Measurements from ENCODE around the gene CFAP20DC.
A peak's percentile ranks its signal among the peaks of the same experiment; 100 is the strongest.

Gene CFAP20DC

DNA sequence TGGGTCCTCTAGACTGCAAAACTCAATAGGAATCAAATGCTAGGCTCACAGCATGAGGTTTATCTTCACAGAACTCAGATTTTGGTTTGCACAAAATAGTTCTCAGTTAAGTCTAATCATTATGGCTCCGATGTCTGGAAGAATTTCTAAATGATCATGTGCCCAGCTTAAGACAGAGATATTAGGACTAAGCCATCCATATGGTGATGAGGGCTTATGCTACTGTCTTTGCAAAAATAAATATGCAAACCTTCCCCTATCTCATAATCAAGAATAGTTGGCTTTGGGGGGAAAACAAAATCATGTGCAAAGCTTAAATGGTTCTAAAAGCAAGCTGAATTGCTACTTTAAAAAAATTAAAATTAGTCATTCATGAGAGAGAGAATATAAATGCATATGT is 96.5 kb downstream of the CFAP20DC start:
- Histone ChIP-seq H3K4me3 (ENCODE audit: low read depth, low read length) (no peak overlapping the region), H3K27ac (ENCODE audit: extremely low read depth, low read depth, low read length) (no peak overlapping the region), H3K36me3 (ENCODE audit: control insufficient read depth in 2 of 2, insufficient read depth in 1 of 2, low read length in 2 of 2) (no peaks in the 10 kb centered on the region), H3K9me3 (ENCODE audit: control insufficient read depth, insufficient read depth, low read depth, low read length) (no peaks in the 10 kb centered on the region), H3K4me1 (ENCODE audit: control insufficient read depth, insufficient read depth, low read length) (no peaks in the 10 kb centered on the region)
- ChIA-PET CTCF (interaction anchor here (0.6 to 0.7 kb wide), 2 partner anchors 80 to 782 kb away, joined by 3 to 5 read pairs; no protein-coding TSS in a partner anchor), POLR2A (no interaction called here)
- no peak for TF ChIP-seq ZFP3 (tag by site-specific recombination; IDR thresholded peaks at IDR 0.05; ENCODE audit: low read depth)
- no peak for TF ChIP-seq ZNF623 (tag by site-specific recombination; IDR thresholded peaks at IDR 0.05)
- no peak for TF ChIP-seq HOXA7 (CRISPR knock-in tag; IDR thresholded peaks at IDR 0.05; ENCODE audit: borderline replicate concordance)
- TF ChIP-seq ZNF214 (tag by site-specific recombination; IDR thresholded peaks at IDR 0.05; ENCODE audit: borderline replicate concordance): no peak
- no peak for TF ChIP-seq TCF7L2 (IDR thresholded peaks at IDR 0.05; ENCODE audit: borderline replicate concordance, low read depth, low read length)
- TF ChIP-seq, protein P1, sequence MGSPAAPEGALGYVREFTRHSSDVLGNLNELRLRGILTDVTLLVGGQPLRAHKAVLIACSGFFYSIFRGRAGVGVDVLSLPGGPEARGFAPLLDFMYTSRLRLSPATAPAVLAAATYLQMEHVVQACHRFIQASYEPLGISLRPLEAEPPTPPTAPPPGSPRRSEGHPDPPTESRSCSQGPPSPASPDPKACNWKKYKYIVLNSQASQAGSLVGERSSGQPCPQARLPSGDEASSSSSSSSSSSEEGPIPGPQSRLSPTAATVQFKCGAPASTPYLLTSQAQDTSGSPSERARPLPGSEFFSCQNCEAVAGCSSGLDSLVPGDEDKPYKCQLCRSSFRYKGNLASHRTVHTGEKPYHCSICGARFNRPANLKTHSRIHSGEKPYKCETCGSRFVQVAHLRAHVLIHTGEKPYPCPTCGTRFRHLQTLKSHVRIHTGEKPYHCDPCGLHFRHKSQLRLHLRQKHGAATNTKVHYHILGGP (tag by site-specific recombination; IDR thresholded peaks at IDR 0.05): no peak
- TF ChIP-seq KLF10 (tag by site-specific recombination; IDR thresholded peaks at IDR 0.05): no peak
- TF ChIP-seq, protein P2, sequence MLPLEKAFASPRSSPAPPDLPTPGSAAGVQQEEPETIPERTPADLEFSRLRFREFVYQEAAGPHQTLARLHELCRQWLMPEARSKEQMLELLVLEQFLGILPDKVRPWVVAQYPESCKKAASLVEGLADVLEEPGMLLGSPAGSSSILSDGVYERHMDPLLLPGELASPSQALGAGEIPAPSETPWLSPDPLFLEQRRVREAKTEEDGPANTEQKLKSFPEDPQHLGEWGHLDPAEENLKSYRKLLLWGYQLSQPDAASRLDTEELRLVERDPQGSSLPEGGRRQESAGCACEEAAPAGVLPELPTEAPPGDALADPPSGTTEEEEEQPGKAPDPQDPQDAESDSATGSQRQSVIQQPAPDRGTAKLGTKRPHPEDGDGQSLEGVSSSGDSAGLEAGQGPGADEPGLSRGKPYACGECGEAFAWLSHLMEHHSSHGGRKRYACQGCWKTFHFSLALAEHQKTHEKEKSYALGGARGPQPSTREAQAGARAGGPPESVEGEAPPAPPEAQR (tag by site-specific recombination; IDR thresholded peaks at IDR 0.05): no peak
- TF ChIP-seq RBAK (tag by site-specific recombination; IDR thresholded peaks at IDR 0.05): no peak
- TF ChIP-seq ZNF510 (tag by site-specific recombination; IDR thresholded peaks at IDR 0.05; ENCODE audit: insufficient replicate concordance): no peak
- TF ChIP-seq ZNF2 (tag by site-specific recombination; IDR thresholded peaks at IDR 0.05): no peak
- no peak for TF ChIP-seq ZXDB (tag by site-specific recombination; IDR thresholded peaks at IDR 0.05)
- no peak for TF ChIP-seq ZNF24 (tag by site-specific recombination; IDR thresholded peaks at IDR 0.05)
- TF ChIP-seq ZNF354C (tag by site-specific recombination; IDR thresholded peaks at IDR 0.05; ENCODE audit: borderline replicate concordance, low read depth): no peak
- no peak for TF ChIP-seq ZNF184 (tag by site-specific recombination; IDR thresholded peaks at IDR 0.05)
- TF ChIP-seq ZNF843 (tag by site-specific recombination; IDR thresholded peaks at IDR 0.05): no peak
- TF ChIP-seq, protein P3, sequence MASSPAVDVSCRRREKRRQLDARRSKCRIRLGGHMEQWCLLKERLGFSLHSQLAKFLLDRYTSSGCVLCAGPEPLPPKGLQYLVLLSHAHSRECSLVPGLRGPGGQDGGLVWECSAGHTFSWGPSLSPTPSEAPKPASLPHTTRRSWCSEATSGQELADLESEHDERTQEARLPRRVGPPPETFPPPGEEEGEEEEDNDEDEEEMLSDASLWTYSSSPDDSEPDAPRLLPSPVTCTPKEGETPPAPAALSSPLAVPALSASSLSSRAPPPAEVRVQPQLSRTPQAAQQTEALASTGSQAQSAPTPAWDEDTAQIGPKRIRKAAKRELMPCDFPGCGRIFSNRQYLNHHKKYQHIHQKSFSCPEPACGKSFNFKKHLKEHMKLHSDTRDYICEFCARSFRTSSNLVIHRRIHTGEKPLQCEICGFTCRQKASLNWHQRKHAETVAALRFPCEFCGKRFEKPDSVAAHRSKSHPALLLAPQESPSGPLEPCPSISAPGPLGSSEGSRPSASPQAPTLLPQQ (tag by site-specific recombination; IDR thresholded peaks at IDR 0.05): no peak
- TF ChIP-seq GLI2 (tag by site-specific recombination; IDR thresholded peaks at IDR 0.05; ENCODE audit: borderline replicate concordance, low read depth): no peak
- no peak for TF ChIP-seq ZNF785 (tag by site-specific recombination; IDR thresholded peaks at IDR 0.05)
- TF ChIP-seq FEZF1 (tag by site-specific recombination; IDR thresholded peaks at IDR 0.05): no peak

DNA sequence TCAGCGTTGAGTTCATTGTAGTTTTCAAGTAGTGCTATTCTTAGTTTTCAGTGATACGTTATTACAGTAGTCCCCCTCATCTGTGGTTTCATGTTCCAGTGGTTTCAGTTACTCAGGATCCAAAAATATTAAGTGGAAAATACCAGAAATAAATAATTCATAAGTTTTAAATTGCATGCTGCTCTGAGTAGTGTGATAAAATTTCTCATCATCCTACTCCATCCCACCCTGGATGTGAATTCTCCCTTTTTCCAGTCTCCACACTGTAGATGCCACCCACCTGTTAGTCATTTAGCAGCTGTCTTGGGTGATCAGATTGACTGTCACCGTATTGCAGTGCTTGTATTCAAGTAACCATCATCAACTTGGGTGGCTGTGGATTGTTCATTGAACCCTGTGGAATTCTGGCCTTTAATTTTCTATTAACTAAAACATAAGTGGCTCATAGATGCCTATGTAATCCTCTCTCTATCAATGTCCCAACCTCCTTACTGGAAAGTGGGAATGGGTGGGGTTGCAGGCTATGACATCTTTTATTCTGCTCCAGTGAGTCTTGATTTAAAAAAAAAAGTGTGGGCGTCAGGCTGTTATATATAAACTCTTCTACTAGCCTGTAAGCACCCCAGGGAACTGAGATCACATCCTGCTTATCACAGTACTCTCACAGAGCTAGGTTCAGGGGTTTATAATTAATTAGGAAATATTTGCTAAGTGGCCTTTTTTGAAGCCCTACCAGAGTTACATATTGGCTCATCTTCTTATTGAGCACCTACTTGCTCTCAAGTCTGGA is 97.5 kb downstream of the CFAP20DC start:
- Histone ChIP-seq H3K36me3 (ENCODE audit: control insufficient read depth in 2 of 2, insufficient read depth in 1 of 2, low read length in 2 of 2) (no peaks in the 10 kb centered on the region), H3K4me3 (ENCODE audit: low read depth, low read length) (no peak overlapping the region), H3K9me3 (ENCODE audit: control insufficient read depth, insufficient read depth, low read depth, low read length) (no peaks in the 10 kb centered on the region), H3K4me1 (ENCODE audit: control insufficient read depth, insufficient read depth, low read length) (no peaks in the 10 kb centered on the region), H3K27ac (ENCODE audit: extremely low read depth, low read depth, low read length) (no peak overlapping the region)
- TF ChIP-seq, protein P4, sequence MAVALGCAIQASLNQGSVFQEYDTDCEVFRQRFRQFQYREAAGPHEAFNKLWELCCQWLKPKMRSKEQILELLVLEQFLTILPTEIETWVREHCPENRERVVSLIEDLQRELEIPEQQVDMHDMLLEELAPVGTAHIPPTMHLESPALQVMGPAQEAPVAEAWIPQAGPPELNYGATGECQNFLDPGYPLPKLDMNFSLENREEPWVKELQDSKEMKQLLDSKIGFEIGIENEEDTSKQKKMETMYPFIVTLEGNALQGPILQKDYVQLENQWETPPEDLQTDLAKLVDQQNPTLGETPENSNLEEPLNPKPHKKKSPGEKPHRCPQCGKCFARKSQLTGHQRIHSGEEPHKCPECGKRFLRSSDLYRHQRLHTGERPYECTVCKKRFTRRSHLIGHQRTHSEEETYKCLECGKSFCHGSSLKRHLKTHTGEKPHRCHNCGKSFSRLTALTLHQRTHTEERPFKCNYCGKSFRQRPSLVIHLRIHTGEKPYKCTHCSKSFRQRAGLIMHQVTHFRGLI (tag by site-specific recombination; IDR thresholded peaks at IDR 0.05): peak; percentile 62; the same call in 1 of the 2 replicates
- TF ChIP-seq ZNF416 (tag by site-specific recombination; IDR thresholded peaks at IDR 0.05) (no peak), ZNF571 (tag by site-specific recombination; IDR thresholded peaks at IDR 0.05) (no peak)
- CTCF ChIA-PET: interaction anchor here (0.7 kb wide), 1 partner anchor 1558 kb away, joined by 4 read pairs; no protein-coding TSS in a partner anchor
- POLR2A ChIA-PET: no interaction called here

Data from HEK293 (cell line).